HepG2 (cell line): ENCODE results near the gene P3H2. TPM values are rescaled to one million over a fixed set of nuclear protein-coding genes. Genes with fewer than 3 reads are reported as not detected.

Experiments used
- LCORL ChIP-seq, 2 experiments: fragments of 450-650 bp in 1 of 2; sonication (generic) in 1 of 2; formaldehyde crosslinking in 1 of 2; IDR thresholded peaks; 2 replicates each; pipeline versions ENCODE4 v1.5.0 to v1.6.1; 2017 to 2020; ENCODE audit warnings: antibody characterized with exemption in 1 of 2, missing genetic modification reagents in 1 of 2
- SP4 ChIP-seq: sonication (generic); formaldehyde crosslinking; IDR thresholded peaks from 2 replicates; pipeline ENCODE4 v1.8.1; 2023; ENCODE audit warnings: mild to moderate bottlenecking, missing genetic modification reagents
- XRCC5 ChIP-seq: fragments of 200-400 bp; formaldehyde crosslinking; optimal IDR thresholded peaks from 2 replicates; pipeline ENCODE3; 2017; ENCODE audit warnings: mild to moderate bottlenecking, low read length
- ZBTB21 ChIP-seq: sonication (generic); formaldehyde crosslinking; IDR thresholded peaks from 2 replicates; pipeline ENCODE4 v1.4.0; 2020; ENCODE audit warnings: missing genetic modification reagents
- ZNF136 ChIP-seq: sonication (generic); formaldehyde crosslinking; IDR thresholded peaks from 2 replicates; pipeline ENCODE4 v1.8.1; 2022; ENCODE audit warnings: low read depth, mild to moderate bottlenecking, moderate library complexity, missing genetic modification reagents
- ZNF841 ChIP-seq: sonication (generic); formaldehyde crosslinking; IDR thresholded peaks from 2 replicates; pipeline ENCODE4 v1.8.1; 2023; ENCODE audit warnings: missing genetic modification reagents, borderline replicate concordance
- polyA plus RNA-seq, 8 experiments: library from polyadenylated mRNA; depleted of rRNA in 3 of 8; stranded (reverse) in 7 of 8; unstranded in 1 of 8; fragments of >200 nt; fragmentation: Illumina TruSeq in 4 of 8; extraction: Trizol in 4 of 8; gene quantifications; 2 replicates each; pipeline versions ENCODE4 v1.2.1 to v1.2.3, GENCODE V29; 2011 to 2016; ENCODE audit warnings: low read depth in 4 of 8, missing spikeins in 1 of 8, mixed read lengths in 1 of 8; ENCODE audit not compliant: insufficient read depth in 1 of 8
- total RNA-seq, 5 experiments: library from RNA; depleted of rRNA; stranded (reverse); fragments of >200 nt; fragmentation: Illumina TruSeq; extraction: Trizol; gene quantifications; 2 replicates each; pipeline ENCODE4 v1.2.3, GENCODE V29; 2016; ENCODE audit warnings: low read depth in 1 of 5
- TF ChIP-seq, protein P1 (sequence below): sonication (generic); formaldehyde crosslinking; IDR thresholded peaks from 2 replicates; pipeline ENCODE4 v1.4.0; 2020; ENCODE audit warnings: missing genetic modification reagents
- TF ChIP-seq, protein P2 (sequence below): sonication (generic); formaldehyde crosslinking; conservative IDR thresholded peaks from 2 replicates; pipeline ENCODE4 v1.8.0; 2022; ENCODE audit warnings: low read depth, missing genetic modification reagents
- TF ChIP-seq, protein P3 (sequence below): sonication (generic); formaldehyde crosslinking; IDR thresholded peaks from 2 replicates; pipeline ENCODE4 v1.4.0; 2020; ENCODE audit warnings: missing genetic modification reagents
- TF ChIP-seq, protein P4 (sequence below): fragments of 450-650 bp; IDR thresholded peaks from 2 replicates; pipeline ENCODE4 v1.6.1; 2017; ENCODE audit warnings: mild to moderate bottlenecking

The P3H2 gene
- total and polyA plus RNA-seq, 2 of the 13 experiments (the other 11 are each of a cell fraction or from before 2014, with no cell fraction given) = not detected

DNA sequence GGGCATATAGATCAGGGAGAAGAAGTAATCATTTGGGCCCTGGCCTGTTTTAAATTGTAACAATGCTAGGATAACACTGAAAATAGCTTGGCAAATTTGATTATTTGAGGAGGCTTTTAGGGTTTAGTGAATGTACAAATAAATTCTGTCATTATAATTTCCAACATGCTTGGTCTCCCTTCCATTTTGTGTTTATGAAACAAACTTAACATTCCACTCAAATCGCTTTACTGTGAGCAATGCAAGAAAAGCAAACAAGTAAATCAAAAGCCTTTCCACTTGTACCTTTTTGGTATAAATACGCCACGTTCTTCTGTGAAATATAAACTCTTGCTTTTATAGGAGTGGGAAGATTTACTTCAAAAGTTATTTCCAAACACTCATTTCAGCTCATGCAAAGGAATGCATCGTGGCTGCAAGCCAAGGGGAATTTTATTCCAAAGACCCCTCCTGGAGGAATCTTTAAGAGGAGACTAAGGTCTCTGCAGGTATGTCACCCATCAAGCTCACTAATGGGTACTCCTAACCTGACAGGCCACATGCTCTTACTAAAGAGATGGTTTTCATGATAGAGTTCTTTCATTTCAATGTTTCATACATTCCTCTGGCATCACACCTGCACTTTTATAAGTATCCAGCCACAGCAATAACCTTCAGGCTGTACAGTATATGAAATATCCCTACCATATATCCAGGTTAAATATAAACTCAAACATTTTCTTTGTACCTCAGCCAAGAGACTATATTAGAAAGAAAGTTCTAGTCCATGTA, 115.2 kb downstream of the P3H2 start (continued):
- TF ChIP-seq, protein P1, sequence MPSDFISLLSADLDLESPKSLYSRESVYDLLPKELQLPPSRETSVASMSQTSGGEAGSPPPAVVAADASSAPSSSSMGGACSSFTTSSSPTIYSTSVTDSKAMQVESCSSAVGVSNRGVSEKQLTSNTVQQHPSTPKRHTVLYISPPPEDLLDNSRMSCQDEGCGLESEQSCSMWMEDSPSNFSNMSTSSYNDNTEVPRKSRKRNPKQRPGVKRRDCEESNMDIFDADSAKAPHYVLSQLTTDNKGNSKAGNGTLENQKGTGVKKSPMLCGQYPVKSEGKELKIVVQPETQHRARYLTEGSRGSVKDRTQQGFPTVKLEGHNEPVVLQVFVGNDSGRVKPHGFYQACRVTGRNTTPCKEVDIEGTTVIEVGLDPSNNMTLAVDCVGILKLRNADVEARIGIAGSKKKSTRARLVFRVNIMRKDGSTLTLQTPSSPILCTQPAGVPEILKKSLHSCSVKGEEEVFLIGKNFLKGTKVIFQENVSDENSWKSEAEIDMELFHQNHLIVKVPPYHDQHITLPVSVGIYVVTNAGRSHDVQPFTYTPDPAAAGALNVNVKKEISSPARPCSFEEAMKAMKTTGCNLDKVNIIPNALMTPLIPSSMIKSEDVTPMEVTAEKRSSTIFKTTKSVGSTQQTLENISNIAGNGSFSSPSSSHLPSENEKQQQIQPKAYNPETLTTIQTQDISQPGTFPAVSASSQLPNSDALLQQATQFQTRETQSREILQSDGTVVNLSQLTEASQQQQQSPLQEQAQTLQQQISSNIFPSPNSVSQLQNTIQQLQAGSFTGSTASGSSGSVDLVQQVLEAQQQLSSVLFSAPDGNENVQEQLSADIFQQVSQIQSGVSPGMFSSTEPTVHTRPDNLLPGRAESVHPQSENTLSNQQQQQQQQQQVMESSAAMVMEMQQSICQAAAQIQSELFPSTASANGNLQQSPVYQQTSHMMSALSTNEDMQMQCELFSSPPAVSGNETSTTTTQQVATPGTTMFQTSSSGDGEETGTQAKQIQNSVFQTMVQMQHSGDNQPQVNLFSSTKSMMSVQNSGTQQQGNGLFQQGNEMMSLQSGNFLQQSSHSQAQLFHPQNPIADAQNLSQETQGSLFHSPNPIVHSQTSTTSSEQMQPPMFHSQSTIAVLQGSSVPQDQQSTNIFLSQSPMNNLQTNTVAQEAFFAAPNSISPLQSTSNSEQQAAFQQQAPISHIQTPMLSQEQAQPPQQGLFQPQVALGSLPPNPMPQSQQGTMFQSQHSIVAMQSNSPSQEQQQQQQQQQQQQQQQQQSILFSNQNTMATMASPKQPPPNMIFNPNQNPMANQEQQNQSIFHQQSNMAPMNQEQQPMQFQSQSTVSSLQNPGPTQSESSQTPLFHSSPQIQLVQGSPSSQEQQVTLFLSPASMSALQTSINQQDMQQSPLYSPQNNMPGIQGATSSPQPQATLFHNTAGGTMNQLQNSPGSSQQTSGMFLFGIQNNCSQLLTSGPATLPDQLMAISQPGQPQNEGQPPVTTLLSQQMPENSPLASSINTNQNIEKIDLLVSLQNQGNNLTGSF (CRISPR knock-in tag) = no peak
- no peak for TF ChIP-seq LCORL (IDR thresholded peaks at IDR 0.05)
- TF ChIP-seq LCORL (CRISPR knock-in tag; IDR thresholded peaks at IDR 0.05) = no peak
- TF ChIP-seq ZNF841 (CRISPR knock-in tag) = no peak
- TF ChIP-seq, protein P2, sequence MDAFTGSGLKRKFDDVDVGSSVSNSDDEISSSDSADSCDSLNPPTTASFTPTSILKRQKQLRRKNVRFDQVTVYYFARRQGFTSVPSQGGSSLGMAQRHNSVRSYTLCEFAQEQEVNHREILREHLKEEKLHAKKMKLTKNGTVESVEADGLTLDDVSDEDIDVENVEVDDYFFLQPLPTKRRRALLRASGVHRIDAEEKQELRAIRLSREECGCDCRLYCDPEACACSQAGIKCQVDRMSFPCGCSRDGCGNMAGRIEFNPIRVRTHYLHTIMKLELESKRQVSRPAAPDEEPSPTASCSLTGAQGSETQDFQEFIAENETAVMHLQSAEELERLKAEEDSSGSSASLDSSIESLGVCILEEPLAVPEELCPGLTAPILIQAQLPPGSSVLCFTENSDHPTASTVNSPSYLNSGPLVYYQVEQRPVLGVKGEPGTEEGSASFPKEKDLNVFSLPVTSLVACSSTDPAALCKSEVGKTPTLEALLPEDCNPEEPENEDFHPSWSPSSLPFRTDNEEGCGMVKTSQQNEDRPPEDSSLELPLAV (CRISPR knock-in tag) = no peak
- TF ChIP-seq ZNF136 (CRISPR knock-in tag) = no peak
- no peak for TF ChIP-seq SP4 (CRISPR knock-in tag)
- no peak for TF ChIP-seq ZBTB21 (CRISPR knock-in tag)
- TF ChIP-seq, protein P3, sequence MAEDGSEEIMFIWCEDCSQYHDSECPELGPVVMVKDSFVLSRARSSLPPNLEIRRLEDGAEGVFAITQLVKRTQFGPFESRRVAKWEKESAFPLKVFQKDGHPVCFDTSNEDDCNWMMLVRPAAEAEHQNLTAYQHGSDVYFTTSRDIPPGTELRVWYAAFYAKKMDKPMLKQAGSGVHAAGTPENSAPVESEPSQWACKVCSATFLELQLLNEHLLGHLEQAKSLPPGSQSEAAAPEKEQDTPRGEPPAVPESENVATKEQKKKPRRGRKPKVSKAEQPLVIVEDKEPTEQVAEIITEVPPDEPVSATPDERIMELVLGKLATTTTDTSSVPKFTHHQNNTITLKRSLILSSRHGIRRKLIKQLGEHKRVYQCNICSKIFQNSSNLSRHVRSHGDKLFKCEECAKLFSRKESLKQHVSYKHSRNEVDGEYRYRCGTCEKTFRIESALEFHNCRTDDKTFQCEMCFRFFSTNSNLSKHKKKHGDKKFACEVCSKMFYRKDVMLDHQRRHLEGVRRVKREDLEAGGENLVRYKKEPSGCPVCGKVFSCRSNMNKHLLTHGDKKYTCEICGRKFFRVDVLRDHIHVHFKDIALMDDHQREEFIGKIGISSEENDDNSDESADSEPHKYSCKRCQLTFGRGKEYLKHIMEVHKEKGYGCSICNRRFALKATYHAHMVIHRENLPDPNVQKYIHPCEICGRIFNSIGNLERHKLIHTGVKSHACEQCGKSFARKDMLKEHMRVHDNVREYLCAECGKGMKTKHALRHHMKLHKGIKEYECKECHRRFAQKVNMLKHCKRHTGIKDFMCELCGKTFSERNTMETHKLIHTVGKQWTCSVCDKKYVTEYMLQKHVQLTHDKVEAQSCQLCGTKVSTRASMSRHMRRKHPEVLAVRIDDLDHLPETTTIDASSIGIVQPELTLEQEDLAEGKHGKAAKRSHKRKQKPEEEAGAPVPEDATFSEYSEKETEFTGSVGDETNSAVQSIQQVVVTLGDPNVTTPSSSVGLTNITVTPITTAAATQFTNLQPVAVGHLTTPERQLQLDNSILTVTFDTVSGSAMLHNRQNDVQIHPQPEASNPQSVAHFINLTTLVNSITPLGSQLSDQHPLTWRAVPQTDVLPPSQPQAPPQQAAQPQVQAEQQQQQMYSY (CRISPR knock-in tag) = no peak
- no peak for TF ChIP-seq XRCC5
- TF ChIP-seq, protein P4, sequence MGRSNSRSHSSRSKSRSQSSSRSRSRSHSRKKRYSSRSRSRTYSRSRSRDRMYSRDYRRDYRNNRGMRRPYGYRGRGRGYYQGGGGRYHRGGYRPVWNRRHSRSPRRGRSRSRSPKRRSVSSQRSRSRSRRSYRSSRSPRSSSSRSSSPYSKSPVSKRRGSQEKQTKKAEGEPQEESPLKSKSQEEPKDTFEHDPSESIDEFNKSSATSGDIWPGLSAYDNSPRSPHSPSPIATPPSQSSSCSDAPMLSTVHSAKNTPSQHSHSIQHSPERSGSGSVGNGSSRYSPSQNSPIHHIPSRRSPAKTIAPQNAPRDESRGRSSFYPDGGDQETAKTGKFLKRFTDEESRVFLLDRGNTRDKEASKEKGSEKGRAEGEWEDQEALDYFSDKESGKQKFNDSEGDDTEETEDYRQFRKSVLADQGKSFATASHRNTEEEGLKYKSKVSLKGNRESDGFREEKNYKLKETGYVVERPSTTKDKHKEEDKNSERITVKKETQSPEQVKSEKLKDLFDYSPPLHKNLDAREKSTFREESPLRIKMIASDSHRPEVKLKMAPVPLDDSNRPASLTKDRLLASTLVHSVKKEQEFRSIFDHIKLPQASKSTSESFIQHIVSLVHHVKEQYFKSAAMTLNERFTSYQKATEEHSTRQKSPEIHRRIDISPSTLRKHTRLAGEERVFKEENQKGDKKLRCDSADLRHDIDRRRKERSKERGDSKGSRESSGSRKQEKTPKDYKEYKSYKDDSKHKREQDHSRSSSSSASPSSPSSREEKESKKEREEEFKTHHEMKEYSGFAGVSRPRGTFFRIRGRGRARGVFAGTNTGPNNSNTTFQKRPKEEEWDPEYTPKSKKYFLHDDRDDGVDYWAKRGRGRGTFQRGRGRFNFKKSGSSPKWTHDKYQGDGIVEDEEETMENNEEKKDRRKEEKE = no peak
- TF ChIP-seq, all 625 proteins: peak for 0
